Gastrocnemius medialis (tissue), 4 donors: ENCODE measurements around the gene OCSTAMP. TPM values are rescaled to one million over a fixed set of nuclear protein-coding genes. Genes with fewer than 3 reads are reported as not detected.

Source experiments
- ATAC-seq, 2 donors: fragments of 150-250 bp; one replicate each; pipeline ENCODE4 v1.9.1; 2016
- DNase-seq, 2 donors: peaks; one replicate each; pipeline ENCODE4 v3.0.0-alpha.2; 2019
- H3K27ac ChIP-seq, 4 donors: fragments of 200-600 bp; sonication (generic); 1 replicate in 1 of 4; 2 replicates in 3 of 4; pipeline ENCODE4 v1.5.1; 2016 to 2018; ENCODE audit warnings: mild to moderate bottlenecking in 2 of 4, moderate library complexity in 1 of 4
- H3K27me3 ChIP-seq, 3 donors: fragments of 200-600 bp; sonication (generic) in 2 of 3; 1 replicate in 1 of 3; 2 replicates in 2 of 3; pipeline versions ENCODE4 v1.5.1 to v1.6.0; 2016 to 2019; ENCODE audit warnings: mild to moderate bottlenecking in 1 of 3, moderate library complexity in 1 of 3
- H3K36me3 ChIP-seq, 2 donors: fragments of 200-600 bp; sonication (generic) in 1 of 2; one replicate each; pipeline ENCODE4 v1.5.1; 2017 to 2018
- H3K4me1 ChIP-seq, 2 donors: fragments of 200-600 bp; sonication (generic) in 1 of 2; one replicate each; pipeline ENCODE4 v1.5.1; 2016 to 2017; ENCODE audit warnings: mild to moderate bottlenecking in 2 of 2
- H3K4me3 ChIP-seq, 4 donors: fragments of 200-600 bp; sonication (generic) in 3 of 4; 1 replicate in 1 of 4; 2 replicates in 3 of 4; pipeline ENCODE4 v1.5.1; 2016 to 2019; ENCODE audit warnings: mild to moderate bottlenecking in 2 of 4
- H3K9me3 ChIP-seq, 3 donors: fragments of 200-600 bp; sonication (generic) in 2 of 3; 1 replicate in 1 of 3; 2 replicates in 2 of 3; pipeline ENCODE4 v1.5.1; 2016 to 2019
- CTCF ChIP-seq, 5 experiments: fragments of 450-650 bp in 3 of 5; fragments of 200-600 bp in 2 of 5; sonication (generic) in 2 of 5; IDR thresholded peaks in 4 of 5; conservative IDR thresholded peaks in 1 of 5; 1 replicate in 4 of 5; 2 replicates in 1 of 5; pipeline ENCODE4 v1.5.1; 2016 to 2019; ENCODE audit warnings: antibody characterized with exemption in 5 of 5, mild to moderate bottlenecking in 3 of 5, moderate library complexity in 3 of 5
- POLR2A ChIP-seq, 2 donors: fragments of 450-650 bp; IDR thresholded peaks; one replicate each; pipeline ENCODE4 v1.6.1; 2017; ENCODE audit warnings: antibody characterized with exemption in 2 of 2, mild to moderate bottlenecking in 2 of 2, moderate library complexity in 2 of 2
- in situ Hi-C, 4 donors: fragments of 200-750 bp; cut with MboI; loops; one replicate each; pipeline versions ENCODE4 v1.15.0 to v1.8.0; 2017; ENCODE audit warnings: low sequenced_read_pairs in 4 of 4
- intact Hi-C: fragments of 100-400 bp; cut with DNase I; formaldehyde crosslinking; loops from one replicate; pipeline ENCODE4 v1.15.1; 2023; ENCODE audit warnings: low total_unique reads
- total RNA-seq, 4 donors: library from RNA; depleted of rRNA; stranded (reverse); fragments of >200 nt; gene quantifications; one replicate each; pipeline versions ENCODE4 v1.1.0 to v1.2.3, GENCODE V29; 2016

The OCSTAMP gene
- total RNA-seq, 4 donors from 2014 or later = not detected

GRCh38 chr20:46580613-46581205 lies 30.3 kb upstream of the OCSTAMP start:
- no peaks in the 10 kb centered on the region for H3K9me3 ChIP-seq
- no peaks in the 10 kb centered on the region for H3K36me3 ChIP-seq
- in situ Hi-C loops (no loop called here), intact Hi-C loops (no loop called here)
- H3K27ac ChIP-seq = no peak overlapping the region
- DNase-seq (no peak), ATAC-seq (no peak)
- H3K4me1 ChIP-seq = no peaks in the 10 kb centered on the region
- H3K4me3 ChIP-seq = no peak overlapping the region
- no peaks in the 10 kb centered on the region for H3K27me3 ChIP-seq
- TF ChIP-seq CTCF (IDR thresholded peaks at IDR 0.05 in 4 of 5, conservative IDR thresholded peaks at IDR 0.05 in 1 of 5) = no peak
- no peak for TF ChIP-seq POLR2A (IDR thresholded peaks at IDR 0.05)

GRCh38 chr20:46578745-46579144 lies 28.3 kb upstream of the OCSTAMP start:
- ATAC-seq (no peak), DNase-seq (no peak)
- Histone ChIP-seq H3K4me3 (no peak overlapping the region), H3K4me1 (no peaks in the 10 kb centered on the region), H3K27ac (no peak overlapping the region), H3K36me3 (no peaks in the 10 kb centered on the region), H3K27me3 (no peaks in the 10 kb centered on the region), H3K9me3 (no peaks in the 10 kb centered on the region)
- TF ChIP-seq CTCF (IDR thresholded peaks at IDR 0.05 in 4 of 5, conservative IDR thresholded peaks at IDR 0.05 in 1 of 5) = no peak
- TF ChIP-seq POLR2A (IDR thresholded peaks at IDR 0.05) = no peak
- in situ Hi-C loops (no loop called here), intact Hi-C loops (no loop called here)

GRCh38 chr20:46576774-46577395 lies 26.4 kb upstream of the OCSTAMP start:
- DNase-seq = no peak
- H3K4me1 ChIP-seq = no peaks in the 10 kb centered on the region
- in situ Hi-C loops (no loop called here), intact Hi-C loops (no loop called here)
- H3K27me3 ChIP-seq = no peaks in the 10 kb centered on the region
- H3K4me3 ChIP-seq = no peak overlapping the region
- TF ChIP-seq CTCF (IDR thresholded peaks at IDR 0.05 in 4 of 5, conservative IDR thresholded peaks at IDR 0.05 in 1 of 5) (no peak), POLR2A (IDR thresholded peaks at IDR 0.05) (no peak)
- H3K36me3 ChIP-seq = no peaks in the 10 kb centered on the region
- H3K9me3 ChIP-seq = no peaks in the 10 kb centered on the region
- ATAC-seq = no peak
- H3K27ac ChIP-seq = no peak overlapping the region

DNA sequence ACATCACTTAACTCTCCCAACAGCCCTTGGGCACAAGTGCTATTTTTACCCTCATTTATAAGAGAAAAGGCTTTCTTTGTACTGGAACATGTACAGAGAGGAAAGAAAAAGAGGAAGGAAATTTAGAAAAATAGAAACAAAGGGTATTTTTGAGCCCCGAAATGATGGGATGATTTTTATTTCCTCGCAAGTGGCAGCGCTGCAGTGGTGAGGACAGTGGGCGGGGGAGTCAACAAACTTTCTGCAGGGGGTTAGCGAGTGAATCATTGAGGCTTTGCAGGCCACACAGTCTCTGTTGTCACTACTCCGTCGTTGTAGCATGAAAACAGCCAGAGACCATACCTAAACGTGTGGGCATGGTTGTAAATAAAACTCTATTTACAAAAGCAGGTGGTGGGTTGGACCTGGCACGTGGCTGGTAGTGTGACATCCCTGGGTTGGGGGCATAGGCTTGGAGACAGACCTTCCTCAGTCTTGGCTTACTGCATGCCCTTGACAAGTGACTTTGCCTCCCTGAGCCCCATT lies 25.5 kb upstream of the OCSTAMP start:
- H3K36me3 ChIP-seq = no peaks in the 10 kb centered on the region
- in situ Hi-C loops = no loop called here
- no peaks in the 10 kb centered on the region for H3K4me1 ChIP-seq

More for the DNA sequence above, 25.5 kb upstream of the OCSTAMP start:
- no peaks in the 10 kb centered on the region for H3K9me3 ChIP-seq
- no peaks in the 10 kb centered on the region for H3K27me3 ChIP-seq
- ATAC-seq (no peak), DNase-seq (no peak)
- no peak overlapping the region for H3K4me3 ChIP-seq
- no peak overlapping the region for H3K27ac ChIP-seq
- TF ChIP-seq CTCF (IDR thresholded peaks at IDR 0.05 in 4 of 5, conservative IDR thresholded peaks at IDR 0.05 in 1 of 5) (no peak), POLR2A (IDR thresholded peaks at IDR 0.05) (no peak)
- intact Hi-C loops = no loop called here
